BJ (cell line): ENCODE measurements around the gene NMRAL1. TPM values are rescaled to one million over a fixed set of nuclear protein-coding genes. Genes with fewer than 3 reads are reported as not detected.

Source experiments
- CTCF ChIA-PET: fragments of 350-600 bp; formaldehyde crosslinking; extraction: SDS; loops from one replicate; lab custom pipeline; 2021; ENCODE audit warnings: antibody characterized with exemption, inconsistent platforms; lab: Yijun Ruan, JAX
- POLR2A ChIA-PET: fragments of 300-600 bp; sonication (Branson Sonifier 250); formaldehyde crosslinking; extraction: SDS; loops from one replicate; lab custom pipeline; 2021; ENCODE audit warnings: antibody characterized with exemption; lab: Charles Lee
- DNase-seq: peaks from one replicate; pipeline ENCODE4 v3.0.0-alpha.2; 2011; ENCODE audit warnings: low read depth
- H3K27me3 ChIP-seq: 2 replicates; pipeline ENCODE4 v1.6.0; 2011; ENCODE audit warnings: low read length; ENCODE audit not compliant: control insufficient read depth, insufficient read depth
- H3K36me3 ChIP-seq: 2 replicates; pipeline ENCODE4 v1.5.1; 2011; ENCODE audit warnings: low read length; ENCODE audit not compliant: control insufficient read depth, insufficient read depth
- H3K4me3 ChIP-seq: 2 replicates; pipeline ENCODE4 v1.5.1; 2011; ENCODE audit warnings: low read depth, mild to moderate bottlenecking, control low read depth, low read length
- CTCF ChIP-seq: IDR thresholded peaks from 2 replicates; pipeline ENCODE4 v1.5.1; 2011; ENCODE audit warnings: low read depth, mild to moderate bottlenecking, control low read depth, inconsistent platforms, low read length, moderate library complexity; ENCODE audit not compliant: insufficient read depth
- polyA plus RNA-seq: library from polyadenylated mRNA; depleted of rRNA; stranded (reverse); fragments of >200 nt; gene quantifications from 2 replicates; pipeline ENCODE4 v1.2.3, GENCODE V29; 2011; rRNA removed
- small RNA-seq: library from RNA; depleted of rRNA; stranded (forward); fragments of <200 nt; gene quantifications from one replicate; pipeline ENCODE3, GENCODE V24; 2012; ENCODE audit warnings: low replicate concordance, low read depth; ENCODE audit not compliant: insufficient read length

The NMRAL1 gene
- polyA plus RNA-seq, 1 experiment, result 78.0 TPM

GRCh38 chr16:4414187-4414917 is 60.1 kb downstream of the NMRAL1 start:
- POLR2A ChIA-PET, result no interaction called here
- Histone ChIP-seq H3K27me3 (no peaks in the 10 kb centered on the region), H3K4me3 (no peak overlapping the region), H3K36me3 (peaks cover 5% of the 10 kb centered on the region)
- CTCF ChIA-PET, result interaction anchor here (0.9 to 3.8 kb wide), 5 partner anchors 9 to 56 kb away, joined by 3 to 40 read pairs (median 3); no protein-coding TSS in a partner anchor
- TF ChIP-seq CTCF, result no peak
- DNase-seq, result no peak

GRCh38 chr16:4412854-4413253 is 61.6 kb downstream of the NMRAL1 start:
- Histone ChIP-seq H3K36me3 (peaks cover 5% of the 10 kb centered on the region), H3K27me3 (no peaks in the 10 kb centered on the region), H3K4me3 (no peak overlapping the region)
- DNase-seq, result no peak
- TF ChIP-seq CTCF, result no peak
- POLR2A ChIA-PET, result no interaction called here
- CTCF ChIA-PET, result interaction anchor here (3.8 kb wide), 1 partner anchor 10 kb away, joined by 40 read pairs; no protein-coding TSS in a partner anchor

- DNase-seq, result no peak
- CTCF ChIA-PET, result interaction anchor here (3.8 kb wide), 1 partner anchor 9 kb away, joined by 40 read pairs; no protein-coding TSS in a partner anchor
- TF ChIP-seq CTCF, result no peak
- Histone ChIP-seq H3K27me3 (no peaks in the 10 kb centered on the region), H3K36me3 (peaks cover 7% of the 10 kb centered on the region), H3K4me3 (no peak overlapping the region)
- POLR2A ChIA-PET, result no interaction called here
Observed at GRCh38 chr16:4412159-4412558, 62.3 kb downstream of the NMRAL1 start.

Small RNA genes within 50 kb of the gene (small RNA-seq; reads per million reads assigned to genes)
- gene AC012676.2, result not detected

Other genes with a start within 250 kb of the NMRAL1 start
- gene SRL, start 232.5 kb downstream of the NMRAL1 start, polyA plus RNA-seq, result not detected in 2 replicates
- 3.6 and 4.0 TPM in 2 replicates for gene TFAP4, start 201.6 kb downstream of the NMRAL1 start, polyA plus RNA-seq
- gene GLIS2, start 158.6 kb downstream of the NMRAL1 start, polyA plus RNA-seq, result 4.8 and 8.8 TPM in 2 replicates
- 33.1 and 44.2 TPM in 2 replicates for gene PAM16, start 123.3 kb downstream of the NMRAL1 start, polyA plus RNA-seq
- 30.0 and 71.6 TPM in 2 replicates for gene VASN, start 102.8 kb downstream of the NMRAL1 start, polyA plus RNA-seq
- gene CORO7, start 58.0 kb downstream of the NMRAL1 start, polyA plus RNA-seq, result 5.3 and 13.8 TPM in 2 replicates
- gene DNAJA3, start 48.8 kb downstream of the NMRAL1 start, polyA plus RNA-seq, result 35.9 and 48.8 TPM in 2 replicates
- 43.5 and 59.5 TPM in 2 replicates for gene HMOX2, start 1.8 kb upstream of the NMRAL1 start, polyA plus RNA-seq
- gene CDIP1, start 64.1 kb upstream of the NMRAL1 start, polyA plus RNA-seq, result 8.4 and 15.2 TPM in 2 replicates
- gene C16orf96, start 81.7 kb upstream of the NMRAL1 start, polyA plus RNA-seq, result not detected in 2 replicates
- 7.7 and 11.6 TPM in 2 replicates for gene UBALD1, start 140.3 kb upstream of the NMRAL1 start, polyA plus RNA-seq
- 2.9 and 4.5 TPM in 2 replicates for gene MGRN1, start 150.2 kb upstream of the NMRAL1 start, polyA plus RNA-seq
- gene NUDT16L1, start 218.9 kb upstream of the NMRAL1 start, polyA plus RNA-seq, result 17.4 and 33.3 TPM in 2 replicates